ENCODE data around the gene GPR143. TPM values are rescaled to one million over a fixed set of nuclear protein-coding genes. Genes with fewer than 3 reads are reported as not detected.

Gene GPR143
- total RNA-seq, 2 donors from 2014 or later: 2.4 to 3.1 TPM

DNA sequence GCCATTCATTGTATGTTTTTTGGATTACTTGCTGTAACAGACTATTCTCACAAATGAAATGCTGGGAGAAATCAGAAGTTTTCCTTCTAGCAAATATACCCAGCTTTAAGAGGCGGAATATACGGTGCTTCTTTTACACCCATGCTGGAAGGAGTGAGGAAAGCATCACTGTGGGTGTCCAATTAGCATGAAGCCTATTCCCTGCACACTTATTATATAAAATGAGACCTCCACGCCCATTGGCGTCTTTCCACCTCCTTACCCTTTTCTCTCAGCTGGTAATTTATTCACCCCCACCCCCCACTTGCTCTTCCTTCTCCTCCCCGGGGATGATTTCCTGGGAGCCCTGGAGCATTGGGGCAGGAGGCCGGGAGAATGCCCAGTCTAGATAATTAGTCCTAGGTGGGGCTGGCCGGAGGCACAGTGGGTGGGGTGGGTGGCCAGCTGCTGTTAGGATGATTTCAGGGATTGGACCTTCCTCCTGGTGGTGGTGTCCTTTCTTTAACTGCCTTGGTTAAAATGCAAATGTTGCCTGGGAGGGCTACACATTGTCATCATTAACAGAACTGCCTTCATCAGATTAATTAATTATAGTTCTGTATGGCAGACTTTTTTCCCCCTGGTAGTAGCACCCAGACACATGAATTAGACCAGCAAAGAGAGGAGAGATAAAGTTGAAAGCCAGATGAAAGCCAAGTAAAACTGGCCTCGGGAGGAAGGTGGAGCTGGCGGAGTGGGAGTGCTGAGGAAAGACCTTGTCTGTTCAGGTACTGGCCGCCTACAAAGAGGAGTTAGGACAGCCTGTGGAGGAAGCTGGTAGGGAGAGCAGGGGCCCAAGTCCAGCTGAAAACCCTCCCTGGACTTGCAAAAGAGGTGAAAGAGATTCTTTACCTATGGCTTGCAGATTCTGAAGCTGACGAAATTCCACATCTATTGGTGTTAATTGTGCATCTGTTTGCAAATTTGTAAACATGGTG lies 32.0 kb upstream of the GPR143 start:
- intact Hi-C loops (cut with DNase I): no loop called here
- Histone ChIP-seq H3K27me3 (replicated peaks; ENCODE audit: insufficient read depth) (no peaks in the 10 kb centered on the region), H3K9me3 (no peaks in the 10 kb centered on the region), H3K27ac (no peak overlapping the region), H3K4me3 (no peak overlapping the region), H3K36me3 (no peaks in the 10 kb centered on the region), H3K4me1 (replicated peaks) (no peaks in the 10 kb centered on the region)
- WGBS: 62% methylated on average over 11 of the region's 11 CpGs
- TF ChIP-seq POLR2AphosphoS5 (IDR thresholded peaks at IDR 0.05) (no peak), POLR2A (IDR thresholded peaks at IDR 0.05) (no peak)
- DNase-seq (ENCODE audit: low spot score): no peak

DNA sequence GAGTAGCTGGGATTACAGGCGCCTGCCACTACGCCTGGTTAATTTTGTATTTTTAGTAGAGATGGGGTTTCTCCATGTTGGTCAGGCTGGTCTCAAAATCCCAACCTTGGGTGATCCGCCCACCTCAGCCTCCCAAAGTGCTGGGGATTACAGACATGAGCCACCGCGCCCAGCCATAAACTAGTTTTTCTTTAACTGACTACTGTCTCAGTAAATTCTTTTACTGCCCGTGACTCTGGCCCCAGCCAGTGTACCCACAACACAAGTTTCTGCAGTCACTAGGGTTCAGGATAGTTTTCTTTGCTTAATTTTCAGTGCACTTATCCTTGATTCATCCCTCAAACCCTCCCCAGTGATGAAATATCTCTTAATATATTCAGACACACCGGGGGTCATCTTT lies 28.8 kb upstream of the GPR143 start:
- no peaks in the 10 kb centered on the region for H3K27me3 ChIP-seq (replicated peaks; ENCODE audit: insufficient read depth)
- H3K36me3 ChIP-seq: no peaks in the 10 kb centered on the region
- H3K27ac ChIP-seq: no peak overlapping the region
- H3K4me1 ChIP-seq (replicated peaks): no peaks in the 10 kb centered on the region
- no peak for DNase-seq (ENCODE audit: low spot score)
- H3K9me3 ChIP-seq: no peaks in the 10 kb centered on the region
- no peak overlapping the region for H3K4me3 ChIP-seq
- TF ChIP-seq, protein P1, sequence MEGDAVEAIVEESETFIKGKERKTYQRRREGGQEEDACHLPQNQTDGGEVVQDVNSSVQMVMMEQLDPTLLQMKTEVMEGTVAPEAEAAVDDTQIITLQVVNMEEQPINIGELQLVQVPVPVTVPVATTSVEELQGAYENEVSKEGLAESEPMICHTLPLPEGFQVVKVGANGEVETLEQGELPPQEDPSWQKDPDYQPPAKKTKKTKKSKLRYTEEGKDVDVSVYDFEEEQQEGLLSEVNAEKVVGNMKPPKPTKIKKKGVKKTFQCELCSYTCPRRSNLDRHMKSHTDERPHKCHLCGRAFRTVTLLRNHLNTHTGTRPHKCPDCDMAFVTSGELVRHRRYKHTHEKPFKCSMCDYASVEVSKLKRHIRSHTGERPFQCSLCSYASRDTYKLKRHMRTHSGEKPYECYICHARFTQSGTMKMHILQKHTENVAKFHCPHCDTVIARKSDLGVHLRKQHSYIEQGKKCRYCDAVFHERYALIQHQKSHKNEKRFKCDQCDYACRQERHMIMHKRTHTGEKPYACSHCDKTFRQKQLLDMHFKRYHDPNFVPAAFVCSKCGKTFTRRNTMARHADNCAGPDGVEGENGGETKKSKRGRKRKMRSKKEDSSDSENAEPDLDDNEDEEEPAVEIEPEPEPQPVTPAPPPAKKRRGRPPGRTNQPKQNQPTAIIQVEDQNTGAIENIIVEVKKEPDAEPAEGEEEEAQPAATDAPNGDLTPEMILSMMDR (IDR thresholded peaks at IDR 0.05): no peak
- TF ChIP-seq POLR2A (IDR thresholded peaks at IDR 0.05) (no peak), POLR2AphosphoS5 (IDR thresholded peaks at IDR 0.05) (no peak)
- intact Hi-C loops (cut with DNase I): no loop called here
- WGBS: 75% methylated on average over 4 of the region's 7 CpGs

DNA sequence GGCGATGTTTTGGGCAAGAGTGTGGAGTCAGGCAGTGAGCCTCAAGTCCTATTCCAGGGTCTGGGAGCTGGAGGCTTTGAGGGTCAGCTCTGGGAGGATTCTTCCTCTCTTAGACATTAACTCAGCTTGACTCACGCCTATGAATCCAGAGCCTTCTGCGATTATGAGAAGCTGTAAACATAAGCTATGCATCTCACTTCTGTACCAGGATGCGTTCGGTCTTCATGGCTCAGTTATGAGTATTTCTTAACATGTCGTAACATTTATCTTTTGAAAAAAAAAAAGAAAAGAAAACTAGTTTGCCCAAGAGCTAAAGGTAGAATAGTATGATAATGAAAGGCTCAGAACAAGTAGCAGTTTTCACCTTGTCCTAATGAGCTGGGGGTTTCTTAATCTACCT lies 25.2 kb upstream of the GPR143 start:
- WGBS: 46% methylated on average over 6 of the region's 6 CpGs
- intact Hi-C loops (cut with DNase I): no loop called here
- no peak for DNase-seq (ENCODE audit: low spot score)

DNA sequence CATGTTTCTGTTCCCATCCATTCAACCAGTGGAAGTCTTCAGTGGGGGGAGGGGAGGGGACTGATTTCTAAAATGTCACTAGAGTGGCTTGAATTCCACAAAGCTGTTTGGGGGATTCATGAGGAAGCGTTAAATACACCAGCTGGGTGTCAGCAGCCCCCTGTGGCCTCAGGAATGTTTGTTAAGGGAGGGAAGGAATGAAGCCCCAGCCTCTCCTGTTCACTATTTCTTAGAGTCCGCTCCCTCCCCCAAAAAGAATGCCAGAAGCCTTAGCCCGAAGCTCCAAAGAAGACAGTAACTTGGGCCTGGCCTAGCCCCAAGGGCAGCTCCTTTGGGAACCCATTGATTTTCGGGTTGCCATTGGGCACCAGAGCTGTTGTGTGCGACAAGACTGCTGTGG lies 23.9 kb upstream of the GPR143 start:
- DNase-seq (ENCODE audit: low spot score): no peak
- peak overlapping the region in 1 of 2 donors; percentile 1 for H3K4me3 ChIP-seq
- no peaks in the 10 kb centered on the region for H3K4me1 ChIP-seq (replicated peaks)
- intact Hi-C loops (cut with DNase I): no loop called here
- peak overlapping the region in 1 of 2 donors; percentile 19 for H3K27ac ChIP-seq
- H3K27me3 ChIP-seq (replicated peaks; ENCODE audit: insufficient read depth): no peaks in the 10 kb centered on the region
- H3K36me3 ChIP-seq: no peaks in the 10 kb centered on the region
- H3K9me3 ChIP-seq: no peaks in the 10 kb centered on the region
- 54% methylated on average over 5 of the region's 5 CpGs for WGBS
- TF ChIP-seq POLR2A (IDR thresholded peaks at IDR 0.05): no peak
- no peak for TF ChIP-seq POLR2AphosphoS5 (IDR thresholded peaks at IDR 0.05)
- TF ChIP-seq, protein P1 (IDR thresholded peaks at IDR 0.05): no peak

More for the DNA sequence above, 25.2 kb upstream of the GPR143 start:
- Histone ChIP-seq H3K4me3 (no peak overlapping the region), H3K27ac (no peak overlapping the region), H3K4me1 (replicated peaks) (no peaks in the 10 kb centered on the region), H3K9me3 (no peaks in the 10 kb centered on the region), H3K27me3 (replicated peaks; ENCODE audit: insufficient read depth) (no peaks in the 10 kb centered on the region), H3K36me3 (no peaks in the 10 kb centered on the region)
- no peak for TF ChIP-seq POLR2A (IDR thresholded peaks at IDR 0.05)
- no peak for TF ChIP-seq POLR2AphosphoS5 (IDR thresholded peaks at IDR 0.05)

DNA sequence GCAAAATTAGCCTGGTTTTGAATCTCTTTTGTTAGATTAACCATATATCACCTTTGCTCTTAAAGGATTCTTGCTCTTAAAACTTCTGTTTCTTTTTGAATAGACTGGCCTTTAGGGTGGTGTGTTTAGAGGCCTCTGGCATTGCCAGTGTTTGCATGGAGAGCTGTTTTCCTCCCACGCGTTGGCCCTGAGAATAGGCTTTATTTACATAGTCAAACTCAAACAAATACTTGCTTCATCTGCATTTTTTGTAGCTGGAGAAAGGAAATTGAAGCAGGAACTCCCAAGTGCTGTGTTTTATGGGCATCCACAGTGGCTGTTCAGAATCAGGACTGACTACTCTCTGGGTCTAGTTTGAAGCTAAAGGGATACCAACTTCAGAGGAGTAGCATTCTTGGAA lies 23.3 kb upstream of the GPR143 start:
- DNase-seq (ENCODE audit: low spot score): peak; percentile 73
- peak; percentile 71 for TF ChIP-seq POLR2AphosphoS5 (IDR thresholded peaks at IDR 0.05)
- TF ChIP-seq, protein P1 (IDR thresholded peaks at IDR 0.05): no peak
- 30% methylated on average over 2 of the region's 2 CpGs for WGBS
- peak overlapping the region in 1 of 2 donors; percentile 78 for H3K27ac ChIP-seq
- H3K27me3 ChIP-seq (replicated peaks; ENCODE audit: insufficient read depth): no peaks in the 10 kb centered on the region
- intact Hi-C loops (cut with DNase I): no loop called here
- peak overlapping the region in 1 of 2 donors; percentile 59 for H3K4me3 ChIP-seq
- no peaks in the 10 kb centered on the region for H3K4me1 ChIP-seq (replicated peaks)
- no peaks in the 10 kb centered on the region for H3K36me3 ChIP-seq
- no peaks in the 10 kb centered on the region for H3K9me3 ChIP-seq

All from prostate gland (tissue), 2 donors.